Middle frontal gyrus (tissue), 1 donor: ENCODE results near the gene AKT1S1.
"Not testable (repeated sequence)": the region's sequence is repeated elsewhere in the genome, so short reads cannot be mapped to it uniquely, and the experiment has no call there.

Experiments
- DNase-seq: peaks from one replicate; pipeline ENCODE4 v3.0.0-alpha.2; 2015; ENCODE audit warnings: low spot score; ENCODE audit errors: extremely low spot score

AKT1S1 gene

GRCh38 chr19:49877020-49877878, at the start of gene AKT1S1, which contains the start of gene TBC1D17:
Gene AKT1S1, minus strand, starts transcription at chr19:49877355. Its CDS starts 4,060 bp downstream, at chr19:49873295.
Gene TBC1D17, plus strand, starts transcription at chr19:49877702. Its CDS starts 22 bp downstream, at chr19:49877724.
- DNase-seq, result peak; percentile 99

- no peak for DNase-seq
These were observed 49.4 kb upstream of the AKT1S1 start for GRCh38 chr19:49926515-49926914.

- DNase-seq, result no peak
These were observed 48.3 kb upstream of the AKT1S1 start for GRCh38 chr19:49925486-49925885.

- not testable (repeated sequence) for DNase-seq
These were observed 47.7 kb upstream of the AKT1S1 start for GRCh38 chr19:49924881-49925210.

GRCh38 chr19:49924004-49924880, 47.1 kb upstream of the AKT1S1 start:
- DNase-seq, result no peak

GRCh38 chr19:49923055-49924003, 46.2 kb upstream of the AKT1S1 start:
- DNase-seq, result no peak

GRCh38 chr19:49921871-49922795, 45.0 kb upstream of the AKT1S1 start:
- DNase-seq, result no peak

GRCh38 chr19:49920624-49921363, 43.6 kb upstream of the AKT1S1 start:
- no peak for DNase-seq

- no peak for DNase-seq
These were observed 40.9 kb upstream of the AKT1S1 start for GRCh38 chr19:49918089-49918488.

GRCh38 chr19:49916839-49917733, 39.9 kb upstream of the AKT1S1 start:
- no peak for DNase-seq

GRCh38 chr19:49915271-49915670, 38.1 kb upstream of the AKT1S1 start:
- no peak for DNase-seq

GRCh38 chr19:49913720-49914119, 36.6 kb upstream of the AKT1S1 start:
- DNase-seq, result no peak

GRCh38 chr19:49912965-49913685, 36.0 kb upstream of the AKT1S1 start:
- no peak for DNase-seq

- no peak for DNase-seq
These were observed 34.4 kb upstream of the AKT1S1 start for GRCh38 chr19:49911381-49912145.

- DNase-seq, result no peak
These were observed 33.0 kb upstream of the AKT1S1 start for GRCh38 chr19:49910179-49910578.

- DNase-seq, result no peak
These were observed 31.6 kb upstream of the AKT1S1 start for GRCh38 chr19:49908480-49909420.
